HepG2 (cell line): ENCODE measurements around the gene RAD51D. TPM values are rescaled to one million over a fixed set of nuclear protein-coding genes. Genes with fewer than 3 reads are reported as not detected.

Experiments
- ELF1 ChIP-seq: sonication (generic); formaldehyde crosslinking; IDR thresholded peaks from 2 replicates; pipeline ENCODE4 v1.4.0; 2020; ENCODE audit warnings: missing genetic modification reagents
- KIAA2018 ChIP-seq: sonication (generic); formaldehyde crosslinking; IDR thresholded peaks from 2 replicates; pipeline ENCODE4 v1.5.0; 2020; ENCODE audit warnings: mild to moderate bottlenecking, missing genetic modification reagents, borderline replicate concordance
- RAD51 ChIP-seq: fragments of 450-650 bp; IDR thresholded peaks from 2 replicates; pipeline ENCODE4 v1.6.1; 2016; ENCODE audit warnings: borderline replicate concordance
- SP4 ChIP-seq: sonication (generic); formaldehyde crosslinking; IDR thresholded peaks from 2 replicates; pipeline ENCODE4 v1.8.1; 2023; ENCODE audit warnings: mild to moderate bottlenecking, missing genetic modification reagents
- ZBTB20 ChIP-seq: sonication (generic); formaldehyde crosslinking; IDR thresholded peaks from 2 replicates; pipeline ENCODE4 v1.8.1; 2023; ENCODE audit warnings: missing genetic modification reagents, low read depth, mild to moderate bottlenecking, borderline replicate concordance
- ZBTB4 ChIP-seq: sonication (generic); formaldehyde crosslinking; IDR thresholded peaks from 2 replicates; pipeline ENCODE4 v1.4.0; 2020; ENCODE audit warnings: missing genetic modification reagents, mild to moderate bottlenecking, borderline replicate concordance
- ZBTB42 ChIP-seq: sonication (generic); formaldehyde crosslinking; IDR thresholded peaks from 2 replicates; pipeline ENCODE4 v1.5.0; 2020; ENCODE audit warnings: mild to moderate bottlenecking, missing genetic modification reagents
- ZNF207 ChIP-seq: fragments of 450-650 bp; IDR thresholded peaks from 2 replicates; pipeline ENCODE4 v1.6.1; 2016; ENCODE audit warnings: antibody characterized with exemption, borderline replicate concordance
- ZNF354B ChIP-seq: sonication (generic); formaldehyde crosslinking; IDR thresholded peaks from 2 replicates; pipeline ENCODE4 v1.8.0; 2022; ENCODE audit warnings: mild to moderate bottlenecking, missing genetic modification reagents
- polyA plus RNA-seq, 8 experiments: library from polyadenylated mRNA; depleted of rRNA in 3 of 8; stranded (reverse) in 7 of 8; unstranded in 1 of 8; fragments of >200 nt; fragmentation: Illumina TruSeq in 4 of 8; extraction: Trizol in 4 of 8; gene quantifications; 2 replicates each; pipeline versions ENCODE4 v1.2.1 to v1.2.3, GENCODE V29; 2011 to 2016; ENCODE audit warnings: low read depth in 4 of 8, missing spikeins in 1 of 8, mixed read lengths in 1 of 8; ENCODE audit not compliant: insufficient read depth in 1 of 8
- total RNA-seq, 5 experiments: library from RNA; depleted of rRNA; stranded (reverse); fragments of >200 nt; fragmentation: Illumina TruSeq; extraction: Trizol; gene quantifications; 2 replicates each; pipeline ENCODE4 v1.2.3, GENCODE V29; 2016; ENCODE audit warnings: low read depth in 1 of 5
- TF ChIP-seq, protein P1 (sequence below): sonication (generic); formaldehyde crosslinking; conservative IDR thresholded peaks from 2 replicates; pipeline ENCODE4 v1.4.0; 2020; ENCODE audit warnings: mild to moderate bottlenecking, missing genetic modification reagents, moderate library complexity

RAD51D gene
- total and polyA plus RNA-seq, 2 of the 13 experiments (the other 11 are each of a cell fraction or from before 2014, with no cell fraction given), result 6.7 to 13.1 TPM

DNA sequence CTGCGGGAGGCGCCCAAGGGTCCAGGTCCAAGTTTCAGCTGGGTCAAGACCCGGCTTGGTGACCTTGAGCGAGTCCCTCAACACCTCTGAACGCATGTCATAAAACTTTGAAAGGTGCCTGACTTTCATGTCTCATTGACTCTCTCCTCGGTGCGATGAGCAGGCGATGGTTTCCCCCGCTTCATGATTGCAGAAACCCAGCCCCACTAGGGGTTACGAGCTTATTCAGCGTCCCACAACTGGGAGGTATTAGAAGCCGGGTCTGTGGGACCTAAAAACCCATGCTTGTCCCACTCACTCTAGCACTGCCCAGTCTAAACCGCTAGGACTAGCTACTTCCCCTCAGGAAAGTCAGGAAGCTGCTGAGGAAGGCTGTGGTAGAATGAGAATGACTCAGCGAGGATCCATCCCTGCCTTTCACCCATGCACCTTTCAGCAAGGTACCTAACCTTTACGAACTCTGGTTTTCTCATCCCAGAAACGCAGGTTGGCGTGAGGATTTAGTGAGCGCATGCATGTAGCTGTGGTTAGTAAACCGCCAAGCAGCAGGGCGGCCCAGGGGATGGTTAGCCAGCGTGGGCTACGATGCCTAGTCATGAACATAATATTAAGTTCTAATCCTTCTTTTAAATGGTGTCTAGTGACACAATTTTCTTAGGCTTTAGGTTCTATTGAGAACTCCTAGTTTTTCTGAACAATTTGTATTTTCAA, 29.9 kb downstream of the RAD51D start (continued):
- TF ChIP-seq, protein P1, sequence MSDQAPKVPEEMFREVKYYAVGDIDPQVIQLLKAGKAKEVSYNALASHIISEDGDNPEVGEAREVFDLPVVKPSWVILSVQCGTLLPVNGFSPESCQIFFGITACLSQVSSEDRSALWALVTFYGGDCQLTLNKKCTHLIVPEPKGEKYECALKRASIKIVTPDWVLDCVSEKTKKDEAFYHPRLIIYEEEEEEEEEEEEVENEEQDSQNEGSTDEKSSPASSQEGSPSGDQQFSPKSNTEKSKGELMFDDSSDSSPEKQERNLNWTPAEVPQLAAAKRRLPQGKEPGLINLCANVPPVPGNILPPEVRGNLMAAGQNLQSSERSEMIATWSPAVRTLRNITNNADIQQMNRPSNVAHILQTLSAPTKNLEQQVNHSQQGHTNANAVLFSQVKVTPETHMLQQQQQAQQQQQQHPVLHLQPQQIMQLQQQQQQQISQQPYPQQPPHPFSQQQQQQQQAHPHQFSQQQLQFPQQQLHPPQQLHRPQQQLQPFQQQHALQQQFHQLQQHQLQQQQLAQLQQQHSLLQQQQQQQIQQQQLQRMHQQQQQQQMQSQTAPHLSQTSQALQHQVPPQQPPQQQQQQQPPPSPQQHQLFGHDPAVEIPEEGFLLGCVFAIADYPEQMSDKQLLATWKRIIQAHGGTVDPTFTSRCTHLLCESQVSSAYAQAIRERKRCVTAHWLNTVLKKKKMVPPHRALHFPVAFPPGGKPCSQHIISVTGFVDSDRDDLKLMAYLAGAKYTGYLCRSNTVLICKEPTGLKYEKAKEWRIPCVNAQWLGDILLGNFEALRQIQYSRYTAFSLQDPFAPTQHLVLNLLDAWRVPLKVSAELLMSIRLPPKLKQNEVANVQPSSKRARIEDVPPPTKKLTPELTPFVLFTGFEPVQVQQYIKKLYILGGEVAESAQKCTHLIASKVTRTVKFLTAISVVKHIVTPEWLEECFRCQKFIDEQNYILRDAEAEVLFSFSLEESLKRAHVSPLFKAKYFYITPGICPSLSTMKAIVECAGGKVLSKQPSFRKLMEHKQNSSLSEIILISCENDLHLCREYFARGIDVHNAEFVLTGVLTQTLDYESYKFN (CRISPR knock-in tag), result no peak
- TF ChIP-seq ZNF207 (no peak), ELF1 (CRISPR knock-in tag) (no peak), ZBTB42 (no peak), ZBTB4 (CRISPR knock-in tag) (no peak; the same call in 1 of the 2 replicates), SP4 (CRISPR knock-in tag) (no peak), ZNF354B (no peak), RAD51 (no peak), KIAA2018 (CRISPR knock-in tag) (no peak), ZBTB20 (CRISPR knock-in tag) (no peak)
